ENCODE measurements around the gene SLC2A2.

DNA sequence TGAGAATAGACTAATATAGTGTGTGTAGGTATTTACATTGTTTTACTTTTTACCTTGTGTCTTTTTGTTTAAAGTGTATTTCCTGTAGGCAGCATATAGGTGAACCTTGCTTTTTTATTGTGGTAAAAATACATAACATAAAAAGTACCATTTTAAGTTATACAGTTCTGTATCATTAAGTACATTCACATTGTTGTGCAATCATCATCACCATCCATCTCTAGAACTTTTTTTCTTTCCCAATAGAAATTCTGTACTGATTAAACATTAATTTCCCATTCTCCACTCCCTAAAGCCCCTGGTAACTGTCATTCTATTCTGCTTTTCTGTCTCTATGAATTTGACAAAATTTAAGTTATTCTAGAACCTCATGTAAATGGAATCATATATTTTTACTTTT lies 69.9 kb downstream of the SLC2A2 start:
- TF ChIP-seq POLR2A (IDR thresholded peaks at IDR 0.05), result no peak
- TF ChIP-seq, protein P1, sequence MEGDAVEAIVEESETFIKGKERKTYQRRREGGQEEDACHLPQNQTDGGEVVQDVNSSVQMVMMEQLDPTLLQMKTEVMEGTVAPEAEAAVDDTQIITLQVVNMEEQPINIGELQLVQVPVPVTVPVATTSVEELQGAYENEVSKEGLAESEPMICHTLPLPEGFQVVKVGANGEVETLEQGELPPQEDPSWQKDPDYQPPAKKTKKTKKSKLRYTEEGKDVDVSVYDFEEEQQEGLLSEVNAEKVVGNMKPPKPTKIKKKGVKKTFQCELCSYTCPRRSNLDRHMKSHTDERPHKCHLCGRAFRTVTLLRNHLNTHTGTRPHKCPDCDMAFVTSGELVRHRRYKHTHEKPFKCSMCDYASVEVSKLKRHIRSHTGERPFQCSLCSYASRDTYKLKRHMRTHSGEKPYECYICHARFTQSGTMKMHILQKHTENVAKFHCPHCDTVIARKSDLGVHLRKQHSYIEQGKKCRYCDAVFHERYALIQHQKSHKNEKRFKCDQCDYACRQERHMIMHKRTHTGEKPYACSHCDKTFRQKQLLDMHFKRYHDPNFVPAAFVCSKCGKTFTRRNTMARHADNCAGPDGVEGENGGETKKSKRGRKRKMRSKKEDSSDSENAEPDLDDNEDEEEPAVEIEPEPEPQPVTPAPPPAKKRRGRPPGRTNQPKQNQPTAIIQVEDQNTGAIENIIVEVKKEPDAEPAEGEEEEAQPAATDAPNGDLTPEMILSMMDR (IDR thresholded peaks at IDR 0.05), result no peak
- no peak for TF ChIP-seq EP300 (IDR thresholded peaks at IDR 0.05)

Data from ovary (tissue), 3 donors.